ENCODE data around the gene ECHDC3. TPM values are rescaled to one million over a fixed set of nuclear protein-coding genes. Genes with fewer than 3 reads are reported as not detected.

Gene ECHDC3
- polyA plus RNA-seq, 5 donors: 10.8 to 15.2 (median 14.4) TPM

GRCh38 chr10:11810973-11811372 lies 68.8 kb downstream of the ECHDC3 start:
- no peak for DNase-seq

GRCh38 chr10:11813177-11813576 lies 71.0 kb downstream of the ECHDC3 start:
- no peak for DNase-seq

Other genes starting within 250 kb of the ECHDC3 start
- 10 to 100 TPM; 19.2 to 26.9 (median 24.9) TPM for gene USP6NL, start 130.7 kb upstream of the ECHDC3 start, polyA plus RNA-seq (ENCODE audit: insufficient read depth in 1 of 5, insufficient read length in 5 of 5, low replicate concordance in 1 of 5)
- gene PROSER2, start 81.0 kb downstream of the ECHDC3 start, polyA plus RNA-seq (ENCODE audit: insufficient read depth in 1 of 5, insufficient read length in 5 of 5, low replicate concordance in 1 of 5): 1 to 10 TPM; 2.1 to 3.4 (median 2.8) TPM

All from right lung (tissue), 5 donors.